Endothelial cell of umbilical vein (primary cell): ENCODE data around the gene CAPN14.

Source experiments
- CTCF ChIP-seq, 2 donors: IDR thresholded peaks; 1 replicate in 1 of 2; 2 replicates in 1 of 2; pipeline ENCODE4 v1.5.1; 2011; ENCODE audit warnings: low read length in 2 of 2, mild to moderate bottlenecking in 2 of 2, moderate library complexity in 2 of 2, control low read depth in 1 of 2, inconsistent platforms in 1 of 2, low read depth in 1 of 2; ENCODE audit not compliant: insufficient read depth in 1 of 2; ENCODE audit errors: extremely low read depth in 1 of 2
- MAX ChIP-seq: IDR thresholded peaks from 2 replicates; pipeline ENCODE4 v1.6.1; 2011; ENCODE audit not compliant: insufficient read depth, insufficient read length
- POLR2A ChIP-seq: IDR thresholded peaks from 2 replicates; pipeline ENCODE4 v1.6.1; 2012; ENCODE audit warnings: low read depth, mild to moderate bottlenecking, control low read depth, low read length

GRCh38 chr2:31192396-31192795 lies 24.9 kb downstream of the CAPN14 start:
- TF ChIP-seq CTCF (IDR thresholded peaks at IDR 0.05; ENCODE audit: extremely low read depth in 1 of 2, insufficient read depth in 1 of 2, low read depth in 1 of 2, low read length in 2 of 2) = no peak
- no peak for TF ChIP-seq POLR2A
- TF ChIP-seq MAX = no peak
